ENCODE data around the gene ATP8A2. TPM values are rescaled to one million over a fixed set of nuclear protein-coding genes. Genes with fewer than 3 reads are reported as not detected.

Gene ATP8A2
- total and polyA plus RNA-seq, 9 of the 15 experiments (the other 6 are each of a cell fraction or from before 2014, with no cell fraction given) = under 0.01 to 0.33 (median 0.06) TPM; not detected in 4

GRCh38 chr13:25977216-25977615 is 605.4 kb downstream of the ATP8A2 start (continued):
- TF ChIP-seq, protein P1, sequence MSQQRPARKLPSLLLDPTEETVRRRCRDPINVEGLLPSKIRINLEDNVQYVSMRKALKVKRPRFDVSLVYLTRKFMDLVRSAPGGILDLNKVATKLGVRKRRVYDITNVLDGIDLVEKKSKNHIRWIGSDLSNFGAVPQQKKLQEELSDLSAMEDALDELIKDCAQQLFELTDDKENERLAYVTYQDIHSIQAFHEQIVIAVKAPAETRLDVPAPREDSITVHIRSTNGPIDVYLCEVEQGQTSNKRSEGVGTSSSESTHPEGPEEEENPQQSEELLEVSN (IDR thresholded peaks at IDR 0.05; ENCODE audit: borderline replicate concordance in 1 of 2, extremely low read depth in 1 of 2, insufficient read depth in 1 of 2, insufficient read length in 1 of 2, low read depth in 1 of 2, low read length in 1 of 2, poor library complexity in 1 of 2, severe bottlenecking in 1 of 2) = no peak
- TF ChIP-seq, protein P2, sequence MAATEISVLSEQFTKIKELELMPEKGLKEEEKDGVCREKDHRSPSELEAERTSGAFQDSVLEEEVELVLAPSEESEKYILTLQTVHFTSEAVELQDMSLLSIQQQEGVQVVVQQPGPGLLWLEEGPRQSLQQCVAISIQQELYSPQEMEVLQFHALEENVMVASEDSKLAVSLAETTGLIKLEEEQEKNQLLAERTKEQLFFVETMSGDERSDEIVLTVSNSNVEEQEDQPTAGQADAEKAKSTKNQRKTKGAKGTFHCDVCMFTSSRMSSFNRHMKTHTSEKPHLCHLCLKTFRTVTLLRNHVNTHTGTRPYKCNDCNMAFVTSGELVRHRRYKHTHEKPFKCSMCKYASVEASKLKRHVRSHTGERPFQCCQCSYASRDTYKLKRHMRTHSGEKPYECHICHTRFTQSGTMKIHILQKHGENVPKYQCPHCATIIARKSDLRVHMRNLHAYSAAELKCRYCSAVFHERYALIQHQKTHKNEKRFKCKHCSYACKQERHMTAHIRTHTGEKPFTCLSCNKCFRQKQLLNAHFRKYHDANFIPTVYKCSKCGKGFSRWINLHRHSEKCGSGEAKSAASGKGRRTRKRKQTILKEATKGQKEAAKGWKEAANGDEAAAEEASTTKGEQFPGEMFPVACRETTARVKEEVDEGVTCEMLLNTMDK (IDR thresholded peaks at IDR 0.05; ENCODE audit: borderline replicate concordance, insufficient read depth, low read depth, low read length, poor library complexity, severe bottlenecking) = no peak
- TF ChIP-seq TOE1 (IDR thresholded peaks at IDR 0.05; ENCODE audit: borderline replicate concordance) (no peak), TOE1 (CRISPR knock-in tag; IDR thresholded peaks at IDR 0.05; ENCODE audit: borderline replicate concordance, low read depth) (no peak)

DNA sequence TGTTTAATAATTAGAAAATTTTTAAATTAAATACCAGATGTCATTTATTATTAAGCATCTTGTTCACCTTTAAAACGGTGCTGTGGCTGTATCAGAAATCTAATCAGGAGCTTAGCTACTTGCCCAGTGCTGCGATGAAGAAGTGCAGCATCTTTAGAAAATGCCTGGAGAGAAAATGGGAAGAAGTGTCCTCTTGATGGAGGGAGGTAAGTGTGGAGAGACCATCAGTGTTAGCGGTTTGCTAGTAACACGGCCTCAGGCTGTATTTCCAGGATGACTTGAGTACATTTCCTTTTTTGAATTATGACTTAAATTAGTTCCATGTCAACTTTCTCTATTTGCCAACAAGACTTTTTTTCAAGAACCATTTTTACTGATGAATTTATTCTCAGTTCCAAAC is 605.9 kb downstream of the ATP8A2 start:
- ChIA-PET POLR2A (no interaction called here), CTCF (ENCODE audit: low intra/inter-chr PET ratio) (no interaction called here)
- Histone ChIP-seq H3K4me2 (ENCODE audit: insufficient read depth, low read length) (no peak overlapping the region), H3K9me1 (ENCODE audit: control insufficient read depth, insufficient read depth, low read length) (no peaks in the 10 kb centered on the region), H3K36me3 (ENCODE audit: control insufficient read depth, insufficient read depth, low read length) (no peaks in the 10 kb centered on the region), H3K79me2 (ENCODE audit: control insufficient read depth, insufficient read depth, low read length) (no peaks in the 10 kb centered on the region), H3K27me3 (ENCODE audit: control insufficient read depth in 2 of 2, insufficient read depth in 2 of 2, low read length in 2 of 2) (peaks cover 2 to 22% of the 10 kb centered on the region in 2 experiments; a peak in 3 of 5 replicates), H3K27ac (ENCODE audit: extremely low read depth, low read depth, low read length) (no peak overlapping the region), H3K4me3 (no peak overlapping the region), H3K4me1 (replicated peaks in 1 of 2; ENCODE audit: control insufficient read depth in 2 of 2, insufficient read depth in 2 of 2, low read length in 2 of 2) (no peaks in the 10 kb centered on the region), H3K9ac (ENCODE audit: insufficient read depth in 1 of 2, low read depth in 2 of 2, low read length in 2 of 2) (no peak overlapping the region), H2AFZ (ENCODE audit: low read depth, low read length) (no peak overlapping the region), H4K20me1 (replicated peaks; ENCODE audit: control insufficient read depth, insufficient read depth, low read length) (no peaks in the 10 kb centered on the region), H3K9me3 (replicated peaks; ENCODE audit: control insufficient read depth, insufficient read depth, low read depth, low read length) (no peaks in the 10 kb centered on the region)
- FAIRE-seq (no peak), DNase-seq (ENCODE audit: extremely low read depth in 1 of 4, low spot score in 3 of 4) (no peak), ATAC-seq (no peak)
- intact Hi-C loops (cut with micrococcal nuclease) (no loop called here), in situ Hi-C loops (cut with MboI) (no loop called here)
- 3% methylated on average over 4 of the region's 4 CpGs for WGBS (ENCODE audit: insufficient coverage, low coverage, missing lambda C conversion rate)
- BruUV-seq (replicated peaks) = no TSS peak
- TF ChIP-seq NFATC3 (IDR thresholded peaks at IDR 0.05) (no peak), ZBTB7A (IDR thresholded peaks at IDR 0.05; ENCODE audit: borderline replicate concordance, control insufficient read depth, low read depth, low read length) (no peak), ARHGAP35 (IDR thresholded peaks at IDR 0.05; ENCODE audit: partially characterized antibody) (no peak), PCBP2 (IDR thresholded peaks at IDR 0.05; ENCODE audit: low read depth, low read length, poor library complexity, severe bottlenecking) (no peak)
- TF ChIP-seq, protein P3, sequence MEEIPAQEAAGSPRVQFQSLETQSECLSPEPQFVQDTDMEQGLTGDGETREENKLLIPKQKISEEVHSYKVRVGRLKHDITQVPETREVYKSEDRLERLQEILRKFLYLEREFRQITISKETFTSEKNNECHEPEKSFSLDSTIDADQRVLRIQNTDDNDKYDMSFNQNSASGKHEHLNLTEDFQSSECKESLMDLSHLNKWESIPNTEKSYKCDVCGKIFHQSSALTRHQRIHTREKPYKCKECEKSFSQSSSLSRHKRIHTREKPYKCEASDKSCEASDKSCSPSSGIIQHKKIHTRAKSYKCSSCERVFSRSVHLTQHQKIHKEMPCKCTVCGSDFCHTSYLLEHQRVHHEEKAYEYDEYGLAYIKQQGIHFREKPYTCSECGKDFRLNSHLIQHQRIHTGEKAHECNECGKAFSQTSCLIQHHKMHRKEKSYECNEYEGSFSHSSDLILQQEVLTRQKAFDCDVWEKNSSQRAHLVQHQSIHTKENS (CRISPR knock-in tag; IDR thresholded peaks at IDR 0.05) = no peak
- TF ChIP-seq, protein P4, sequence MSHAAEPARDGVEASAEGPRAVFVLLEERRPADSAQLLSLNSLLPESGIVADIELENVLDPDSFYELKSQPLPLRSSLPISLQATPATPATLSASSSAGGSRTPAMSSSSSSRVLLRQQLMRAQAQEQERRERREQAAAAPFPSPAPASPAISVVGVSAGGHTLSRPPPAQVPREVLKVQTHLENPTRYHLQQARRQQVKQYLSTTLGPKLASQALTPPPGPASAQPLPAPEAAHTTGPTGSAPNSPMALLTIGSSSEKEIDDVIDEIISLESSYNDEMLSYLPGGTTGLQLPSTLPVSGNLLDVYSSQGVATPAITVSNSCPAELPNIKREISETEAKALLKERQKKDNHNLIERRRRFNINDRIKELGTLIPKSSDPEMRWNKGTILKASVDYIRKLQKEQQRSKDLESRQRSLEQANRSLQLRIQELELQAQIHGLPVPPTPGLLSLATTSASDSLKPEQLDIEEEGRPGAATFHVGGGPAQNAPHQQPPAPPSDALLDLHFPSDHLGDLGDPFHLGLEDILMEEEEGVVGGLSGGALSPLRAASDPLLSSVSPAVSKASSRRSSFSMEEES (CRISPR knock-in tag; IDR thresholded peaks at IDR 0.05) = no peak
- TF ChIP-seq, protein P5, sequence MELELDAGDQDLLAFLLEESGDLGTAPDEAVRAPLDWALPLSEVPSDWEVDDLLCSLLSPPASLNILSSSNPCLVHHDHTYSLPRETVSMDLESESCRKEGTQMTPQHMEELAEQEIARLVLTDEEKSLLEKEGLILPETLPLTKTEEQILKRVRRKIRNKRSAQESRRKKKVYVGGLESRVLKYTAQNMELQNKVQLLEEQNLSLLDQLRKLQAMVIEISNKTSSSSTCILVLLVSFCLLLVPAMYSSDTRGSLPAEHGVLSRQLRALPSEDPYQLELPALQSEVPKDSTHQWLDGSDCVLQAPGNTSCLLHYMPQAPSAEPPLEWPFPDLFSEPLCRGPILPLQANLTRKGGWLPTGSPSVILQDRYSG (tag; conservative IDR thresholded peaks at IDR 0.05; ENCODE audit: low read depth) = no peak

All from K562 (cell line).